Mucosa of gallbladder (tissue), 1 donor: Measurements from ENCODE around the gene IL17REL. TPM values are rescaled to one million over a fixed set of nuclear protein-coding genes. Genes with fewer than 3 reads are reported as not detected.
"Not testable (repeated sequence)": the region's sequence is repeated elsewhere in the genome, so short reads cannot be mapped to it uniquely, and the experiment has no call there.

Experiments used
- DNase-seq: peaks from one replicate; pipeline ENCODE4 v3.0.0-alpha.2; 2020; ENCODE audit warnings: low spot score
- total RNA-seq: library from RNA; stranded (reverse); gene quantifications from one replicate; pipeline ENCODE4 v1.2.1, GENCODE V29; 2021
- donor health status: DM: no; HTN: no; CAD: no.

IL17REL gene
- total RNA-seq, 1 donor from 2014 or later = 0.06 TPM

DNA sequence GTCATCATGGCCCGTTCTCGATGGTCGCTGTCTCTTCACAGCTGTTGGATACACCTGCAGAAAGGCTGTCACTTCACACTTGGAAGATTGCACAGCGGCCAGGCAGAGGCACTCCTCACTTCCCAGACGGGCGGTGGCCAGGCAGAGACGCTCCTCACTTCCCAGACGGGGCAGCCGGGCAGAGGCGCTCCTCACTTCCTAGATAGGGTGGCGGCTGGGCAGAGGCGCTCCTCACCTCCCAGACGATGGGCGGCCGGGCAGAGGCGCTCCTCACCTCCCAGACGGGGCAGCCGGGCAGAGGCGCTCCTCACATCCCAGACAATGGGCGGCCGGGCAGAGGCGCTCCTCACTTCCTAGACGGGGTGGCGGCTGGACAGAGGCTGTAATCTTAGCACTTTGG, 22.7 kb downstream of the IL17REL start:
- not testable (repeated sequence) for DNase-seq

DNA sequence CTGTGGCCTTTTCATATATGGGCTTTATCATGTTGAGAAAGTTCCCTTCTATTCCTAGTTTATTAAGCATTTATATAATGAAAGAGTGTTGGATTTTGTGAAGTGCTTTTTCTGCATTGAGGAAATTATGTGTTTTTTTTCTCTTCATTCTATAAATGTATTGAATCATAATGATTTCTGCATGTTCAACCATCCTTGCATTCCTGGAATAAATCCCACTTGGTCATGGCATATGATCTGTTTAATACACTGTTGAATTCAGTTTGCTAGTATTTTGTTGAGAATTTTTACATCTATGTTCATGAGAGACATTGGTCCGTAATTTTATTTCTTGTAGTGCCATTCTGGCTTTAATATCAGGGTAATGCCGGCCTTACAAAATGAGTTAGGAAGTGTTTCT, 26.2 kb downstream of the IL17REL start:
- DNase-seq = no peak

DNA sequence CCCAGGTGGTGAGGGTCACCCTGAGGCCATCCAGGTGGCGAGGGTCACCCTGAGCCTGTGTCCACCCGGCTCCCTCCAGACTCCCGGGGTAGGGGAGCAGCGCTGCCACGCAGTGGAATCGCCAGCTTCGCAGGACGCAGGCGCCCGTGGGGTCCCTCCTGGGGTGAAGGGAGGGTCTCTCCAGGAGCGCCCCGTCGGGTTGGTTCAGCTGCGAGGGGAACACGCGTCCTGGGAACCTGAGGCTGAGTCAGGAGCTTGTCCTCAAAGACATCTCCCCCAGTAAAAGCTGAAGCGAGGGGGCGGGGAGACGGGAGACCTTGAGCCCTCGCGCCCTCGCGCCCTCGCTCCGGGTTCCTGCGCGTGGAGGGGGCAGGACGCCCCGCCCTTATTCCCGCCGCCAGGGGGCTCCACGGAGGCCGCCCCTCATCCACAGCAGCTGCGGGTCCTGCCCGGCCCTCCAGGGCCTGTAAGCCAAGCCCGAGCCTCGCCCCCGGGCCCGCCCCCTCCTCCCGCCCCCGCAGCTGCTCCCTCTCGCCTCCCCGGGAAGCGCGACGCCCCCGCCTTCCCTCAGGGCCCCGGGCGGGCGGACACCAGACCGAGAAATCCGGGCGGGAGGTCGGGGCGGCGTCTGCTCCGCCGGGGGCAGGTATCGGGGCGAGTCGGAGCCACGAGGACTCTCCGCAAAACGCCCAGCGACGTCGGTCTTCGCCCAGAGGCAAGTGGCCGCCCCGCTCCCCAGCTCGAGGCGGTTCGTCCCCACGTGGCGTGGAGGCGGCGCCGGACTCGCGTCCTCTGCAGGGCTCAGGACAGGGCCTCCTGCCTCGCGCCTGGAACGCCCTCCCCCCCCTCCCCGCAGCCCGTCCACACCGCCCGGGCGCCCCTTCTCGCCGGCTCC, 29.2 kb downstream of the IL17REL start:
- DNase-seq = no peak

DNA sequence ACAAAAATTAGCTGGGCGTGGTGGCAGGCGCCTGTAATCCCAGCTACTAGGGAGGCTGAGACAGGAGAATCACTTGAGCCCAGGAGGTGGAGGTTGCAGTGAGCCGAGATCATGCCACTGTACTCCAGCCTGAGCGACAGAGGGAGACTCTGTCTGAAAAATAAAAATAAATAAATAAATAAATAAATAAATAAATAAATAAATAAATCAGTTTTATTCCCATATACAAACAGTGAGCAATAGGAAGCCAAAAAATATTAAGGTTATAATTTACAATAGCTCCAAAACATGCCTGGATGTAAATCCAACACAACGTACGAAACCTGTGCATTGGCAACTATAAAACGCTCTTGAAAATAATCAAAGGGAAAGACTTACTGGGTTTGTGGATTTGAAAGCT, 30.8 kb downstream of the IL17REL start:
- not testable (repeated sequence) for DNase-seq

DNA sequence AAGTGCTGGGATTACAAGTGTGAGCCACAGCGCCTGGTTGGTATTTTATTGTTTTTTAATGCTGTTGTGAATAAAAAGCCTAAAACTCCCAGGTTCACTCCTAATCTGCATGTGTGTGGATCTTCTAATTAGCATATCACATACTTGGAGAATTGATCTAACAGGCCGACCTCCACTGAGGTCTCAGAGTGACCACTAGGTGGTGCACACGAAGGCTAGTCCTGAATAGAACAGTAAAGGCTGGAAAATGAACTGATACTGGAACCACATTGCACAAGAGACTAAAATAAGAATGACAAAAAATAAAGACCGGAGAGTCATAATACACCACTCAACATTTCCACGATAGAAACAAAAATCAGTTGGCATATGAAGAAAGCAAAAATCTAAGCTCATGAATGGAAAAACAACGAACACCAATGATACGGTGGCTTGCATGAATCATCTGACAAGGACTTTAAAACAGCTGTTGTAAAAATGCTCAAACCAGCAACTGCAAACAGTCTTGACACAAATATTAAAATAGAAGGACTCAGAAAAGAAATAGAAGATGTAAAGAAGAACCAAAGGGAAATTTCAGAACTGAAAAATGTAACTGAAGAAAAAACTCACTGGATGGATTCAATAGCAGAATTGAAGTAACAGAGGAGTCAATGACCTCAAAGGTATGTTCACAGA, 32.8 kb downstream of the IL17REL start:
- DNase-seq = no peak

DNA sequence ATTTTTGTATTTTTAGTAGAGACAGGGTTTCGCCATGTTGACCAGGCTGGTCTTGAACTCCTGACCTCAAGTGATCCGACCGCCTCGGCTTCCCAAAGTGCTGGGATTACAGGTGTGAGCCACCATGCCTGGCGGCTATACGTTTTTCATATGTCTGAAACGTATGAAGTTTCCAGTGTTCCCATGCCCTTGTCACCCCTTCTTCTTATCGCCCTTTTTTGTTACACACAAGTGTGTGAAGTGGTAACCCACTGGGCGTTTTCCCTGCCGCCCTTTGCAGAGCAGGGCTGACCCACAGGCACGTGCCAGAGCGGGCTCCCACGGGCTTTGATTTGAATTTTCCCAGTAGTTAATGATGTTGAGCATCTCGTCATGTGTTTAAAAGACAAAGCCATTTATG, 35.0 kb downstream of the IL17REL start:
- DNase-seq = no peak

DNA sequence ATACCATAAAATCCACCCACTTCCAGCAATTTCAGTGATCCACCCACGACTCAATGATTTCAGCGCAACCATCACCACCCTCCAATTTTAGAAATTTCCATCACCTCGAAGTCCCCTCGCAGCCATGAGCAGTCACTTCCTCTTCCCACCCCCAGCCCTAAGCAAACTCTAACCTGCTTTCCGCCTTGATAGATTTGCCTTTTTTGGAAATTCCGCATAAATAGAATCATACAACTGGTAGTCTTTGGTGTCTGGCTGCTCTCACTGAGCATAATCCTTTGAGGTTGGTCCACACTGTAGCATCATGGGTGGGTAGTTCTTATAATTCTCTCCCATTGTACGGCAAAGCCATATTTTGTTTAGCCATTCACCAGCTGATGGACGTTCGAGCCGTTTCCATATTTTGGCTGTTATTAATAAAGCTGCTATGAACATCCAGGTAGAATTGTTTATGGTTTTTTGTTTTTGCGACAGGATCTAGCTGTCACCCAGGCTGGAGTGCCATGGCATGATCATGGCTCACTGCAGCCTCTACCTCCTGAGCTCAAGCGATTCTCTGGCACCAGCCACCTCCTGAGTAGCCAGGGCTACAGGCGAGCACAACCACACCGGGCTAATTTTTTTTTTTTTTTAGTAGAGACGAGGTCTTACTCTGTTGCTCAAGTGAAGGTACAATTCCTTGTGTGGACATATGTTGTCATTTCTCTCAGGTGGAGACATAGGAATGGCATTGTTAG, 36.0 kb downstream of the IL17REL start:
- DNase-seq = no peak

DNA sequence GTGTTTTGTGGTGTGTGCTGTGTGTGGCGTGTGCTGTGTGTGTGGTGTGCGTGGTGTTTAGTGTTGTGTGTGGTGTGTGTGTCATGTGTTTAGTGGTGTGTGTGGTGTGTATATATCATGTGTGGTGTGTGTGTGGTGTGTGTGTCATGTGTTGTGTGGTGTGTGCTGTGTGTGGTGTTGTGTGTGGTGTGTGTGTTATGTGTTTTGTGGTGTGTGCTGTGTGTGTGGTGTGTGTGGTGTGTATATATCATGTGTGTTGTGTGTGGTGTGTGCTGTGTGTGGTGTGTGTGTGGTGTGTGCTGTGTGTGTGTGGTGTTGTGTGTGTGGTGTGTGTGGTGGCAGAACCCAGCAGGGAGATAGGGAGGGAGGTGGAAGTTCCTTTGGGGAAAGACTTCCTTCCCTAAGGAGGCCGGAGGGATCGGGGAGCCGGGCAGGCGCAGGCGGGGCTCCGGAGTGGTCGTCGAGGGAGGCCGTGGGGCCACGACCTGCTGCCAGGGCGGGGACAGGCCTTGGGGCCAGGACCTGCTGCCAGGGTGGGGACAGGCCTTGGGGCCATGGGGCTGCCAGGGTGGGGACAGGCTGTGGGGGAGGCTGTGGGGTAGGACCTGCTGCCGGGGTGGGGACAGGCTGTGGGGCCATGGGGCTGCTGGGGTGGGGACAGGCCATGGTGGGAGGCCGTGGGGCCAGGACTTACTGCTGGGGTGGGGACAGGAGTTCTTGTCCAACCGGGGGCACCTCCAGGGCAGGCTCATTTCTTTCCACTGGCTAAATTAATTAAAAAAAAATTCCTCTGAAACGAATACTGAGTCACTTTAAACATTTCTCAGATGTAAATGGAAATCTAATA, 36.8 kb downstream of the IL17REL start:
- DNase-seq = no peak

DNA sequence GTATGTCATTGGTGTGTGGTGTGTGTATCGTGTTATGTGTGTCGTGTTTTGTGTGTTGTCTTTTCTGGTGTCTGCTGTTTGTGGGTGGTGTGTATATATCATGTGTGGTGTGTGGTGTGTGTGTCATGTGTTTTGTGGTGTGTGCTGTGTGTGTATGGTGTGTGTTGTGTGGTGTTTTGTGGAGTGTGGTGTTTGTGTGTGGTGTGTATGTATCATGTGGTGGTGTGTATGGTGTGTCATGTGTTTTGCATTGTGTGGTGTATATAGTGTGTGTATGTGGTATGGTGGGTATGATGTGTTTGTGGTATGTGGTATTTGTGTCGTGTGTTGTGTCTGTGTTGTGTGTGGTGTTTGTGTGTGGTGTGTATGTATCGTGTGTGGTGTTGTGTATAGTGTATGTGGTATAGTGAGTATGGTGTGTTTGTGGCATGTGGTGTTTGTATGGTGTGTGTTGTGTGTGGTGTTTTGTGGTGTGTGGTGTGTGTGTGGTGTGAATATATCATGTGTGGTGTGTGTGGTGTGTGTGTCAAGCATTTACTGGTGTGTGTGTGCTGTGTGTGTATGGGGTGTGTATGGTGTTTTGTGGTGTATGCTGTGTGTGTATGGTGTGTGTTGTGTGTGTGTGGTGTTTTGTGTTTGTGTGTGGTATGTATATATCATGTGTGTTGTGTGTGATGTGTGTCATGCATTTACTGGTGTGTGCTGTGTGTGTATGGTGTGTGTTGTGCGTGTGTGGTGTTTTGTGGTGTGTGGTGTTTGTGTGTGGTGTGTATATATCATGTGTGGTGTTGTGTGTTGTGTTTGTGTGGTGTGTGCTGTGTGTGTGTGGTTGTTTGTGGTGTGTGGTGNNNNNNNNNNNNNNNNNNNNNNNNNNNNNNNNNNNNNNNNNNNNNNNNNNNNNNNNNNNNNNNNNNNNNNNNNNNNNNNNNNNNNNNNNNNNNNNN, 39.3 kb downstream of the IL17REL start:
- DNase-seq = no peak

DNA sequence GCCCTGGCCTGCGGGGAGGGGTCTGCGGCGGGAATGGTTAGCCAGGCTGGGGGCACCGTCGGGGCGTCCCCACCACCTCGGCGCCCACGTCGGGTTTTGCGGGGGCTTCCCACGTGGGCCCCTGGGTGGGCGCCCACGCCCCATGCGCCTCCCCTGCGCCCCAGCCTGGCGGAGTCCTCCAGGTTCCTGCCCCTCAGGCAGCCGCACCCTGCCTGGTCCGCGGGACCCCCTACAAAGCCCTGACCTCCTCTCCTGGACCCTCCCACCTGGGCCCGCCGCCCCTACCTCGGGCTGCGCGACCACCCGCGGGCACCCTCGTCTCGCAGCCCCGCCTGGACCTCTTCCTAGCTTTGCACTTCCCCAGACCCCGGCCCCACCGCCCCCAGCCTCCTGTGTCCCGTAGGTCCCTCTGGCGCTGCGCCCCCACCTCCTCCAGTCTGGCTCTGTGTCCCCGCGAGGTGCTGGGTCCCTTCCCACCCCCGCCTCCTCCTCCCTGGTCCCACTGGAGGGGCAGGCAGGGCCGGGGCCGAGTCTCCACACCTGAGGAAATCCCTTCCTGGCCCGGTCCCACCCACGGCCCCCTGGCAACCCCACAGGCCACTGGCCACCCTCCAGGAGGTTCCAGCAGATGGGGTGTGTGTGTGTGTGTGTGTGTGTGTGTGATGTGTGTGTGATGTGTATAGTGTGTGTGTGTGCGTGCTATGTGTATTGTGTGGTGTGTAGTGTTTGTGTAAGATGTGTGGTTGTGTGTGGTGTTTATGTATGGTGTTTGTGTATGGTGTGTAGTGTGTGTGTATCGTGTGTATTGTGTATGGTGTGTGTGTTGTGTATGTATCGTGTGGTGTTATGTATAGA, 40.2 kb downstream of the IL17REL start:
- no peak for DNase-seq

DNA sequence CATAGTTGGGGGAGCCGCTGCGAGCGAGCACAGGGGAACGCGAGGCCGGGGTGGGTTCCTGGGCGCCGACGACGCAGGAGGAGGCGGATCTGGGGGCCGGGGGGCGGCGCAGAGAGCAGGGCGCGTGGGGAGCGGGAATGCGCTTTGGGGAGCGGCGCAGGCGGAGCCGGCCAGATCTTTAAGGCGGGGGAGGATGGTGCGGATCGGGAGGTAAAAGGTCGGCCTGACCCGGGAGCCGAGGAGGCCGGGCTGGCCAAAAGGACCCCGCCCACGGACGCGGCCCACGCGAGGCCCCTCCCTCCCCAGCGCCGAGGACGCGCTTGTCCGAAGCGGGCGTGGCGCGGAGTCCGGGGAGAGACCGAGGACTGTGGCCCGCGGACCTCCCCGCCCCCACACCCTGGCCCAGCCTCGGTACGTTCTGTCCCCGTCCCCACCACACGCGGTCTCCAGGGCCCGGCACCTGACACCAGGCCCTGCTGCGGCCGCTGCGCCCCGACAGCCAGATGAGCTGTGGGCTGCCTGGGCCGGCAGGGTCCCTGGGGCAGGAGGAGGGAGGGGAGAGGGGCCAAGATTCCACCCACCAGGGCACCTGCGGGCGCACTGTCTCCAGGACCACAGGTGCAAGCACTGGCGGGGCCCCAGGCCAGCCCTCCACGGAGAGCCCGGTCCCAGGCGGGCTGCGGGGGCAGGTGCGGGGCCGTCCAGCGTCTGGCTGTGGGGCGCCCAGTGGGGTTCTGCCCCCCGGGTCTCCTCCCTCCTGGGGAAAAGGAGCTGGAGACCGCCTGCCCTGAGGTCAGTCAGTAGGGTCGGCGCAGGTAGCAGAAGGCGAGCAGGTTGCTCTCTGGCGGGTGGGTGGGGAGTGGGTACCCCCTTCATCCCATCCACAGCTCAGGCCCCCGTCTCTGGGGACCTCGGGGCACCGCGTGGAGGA, 41.1 kb downstream of the IL17REL start:
- peak; percentile 77 for DNase-seq

DNA sequence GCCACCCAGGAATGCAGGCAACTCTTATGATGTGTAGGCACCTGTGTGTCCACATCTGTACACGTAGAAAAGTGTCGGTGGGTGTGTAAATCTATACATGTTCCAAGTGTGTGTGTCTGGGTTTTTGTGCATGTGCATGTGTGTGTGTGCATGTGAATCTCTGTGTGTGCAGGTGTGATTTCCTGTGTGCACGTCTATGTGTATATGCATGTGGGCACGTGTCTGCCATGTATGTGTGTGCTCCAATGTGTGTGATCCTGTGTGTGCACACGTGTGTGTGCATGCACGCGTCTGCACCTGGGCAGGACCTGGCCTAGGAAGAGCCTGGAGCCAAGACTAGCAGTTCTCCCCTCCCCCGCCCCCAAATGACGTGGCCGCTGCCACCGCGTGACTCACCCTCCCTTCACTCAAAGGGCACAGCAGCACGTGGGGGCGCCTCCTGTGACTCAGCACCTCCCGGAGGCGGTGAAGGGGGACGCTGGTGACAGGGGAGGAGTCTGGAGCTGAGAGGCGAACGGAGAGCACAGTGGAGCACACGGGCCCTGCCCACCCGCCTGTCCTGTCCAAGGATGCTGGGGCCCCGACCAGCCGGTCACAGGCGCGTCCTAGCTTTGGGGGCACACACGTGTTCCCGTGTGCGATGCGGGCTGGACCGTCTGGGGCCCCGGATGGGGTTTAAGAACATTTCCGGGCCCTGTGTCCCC, 41.9 kb downstream of the IL17REL start:
- peak; percentile 94 for DNase-seq

DNA sequence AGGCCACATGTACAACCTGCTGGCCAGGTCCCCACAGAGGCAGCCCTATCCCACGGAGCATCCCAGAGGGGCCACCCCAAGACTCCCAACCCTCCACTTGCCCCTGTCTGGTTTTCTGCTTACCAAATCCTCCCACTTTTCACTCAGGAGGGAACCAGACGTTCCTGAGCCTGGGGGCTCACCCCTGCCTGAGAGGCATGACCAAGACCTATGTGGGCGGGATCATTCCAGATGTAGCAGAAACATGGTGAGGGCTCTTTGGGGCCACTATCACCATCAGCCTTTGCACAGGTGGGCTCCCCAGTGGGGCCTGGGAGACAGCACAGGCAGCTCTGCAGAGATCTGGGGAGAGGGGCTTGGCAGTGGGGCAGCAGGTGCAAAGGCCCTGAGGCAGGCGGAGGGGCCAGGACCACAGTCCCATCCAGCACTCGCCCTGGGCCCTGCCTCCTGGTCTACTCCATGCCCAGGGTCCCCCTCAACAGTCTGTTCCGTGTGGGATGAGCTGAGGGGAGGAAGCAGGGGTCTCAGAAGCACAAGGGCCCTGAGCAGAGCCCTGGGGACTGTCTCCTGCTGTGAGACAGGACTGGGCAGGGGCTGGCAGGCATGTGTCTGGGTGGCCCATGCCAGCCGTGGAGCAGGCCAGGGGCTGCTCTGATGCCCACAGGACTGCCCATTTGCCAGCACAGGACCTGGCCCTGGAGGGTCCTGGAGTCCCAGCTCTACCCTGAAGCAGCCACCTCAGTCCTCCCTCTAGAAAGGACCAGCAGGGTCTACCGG, 42.6 kb downstream of the IL17REL start:
- DNase-seq = no peak

DNA sequence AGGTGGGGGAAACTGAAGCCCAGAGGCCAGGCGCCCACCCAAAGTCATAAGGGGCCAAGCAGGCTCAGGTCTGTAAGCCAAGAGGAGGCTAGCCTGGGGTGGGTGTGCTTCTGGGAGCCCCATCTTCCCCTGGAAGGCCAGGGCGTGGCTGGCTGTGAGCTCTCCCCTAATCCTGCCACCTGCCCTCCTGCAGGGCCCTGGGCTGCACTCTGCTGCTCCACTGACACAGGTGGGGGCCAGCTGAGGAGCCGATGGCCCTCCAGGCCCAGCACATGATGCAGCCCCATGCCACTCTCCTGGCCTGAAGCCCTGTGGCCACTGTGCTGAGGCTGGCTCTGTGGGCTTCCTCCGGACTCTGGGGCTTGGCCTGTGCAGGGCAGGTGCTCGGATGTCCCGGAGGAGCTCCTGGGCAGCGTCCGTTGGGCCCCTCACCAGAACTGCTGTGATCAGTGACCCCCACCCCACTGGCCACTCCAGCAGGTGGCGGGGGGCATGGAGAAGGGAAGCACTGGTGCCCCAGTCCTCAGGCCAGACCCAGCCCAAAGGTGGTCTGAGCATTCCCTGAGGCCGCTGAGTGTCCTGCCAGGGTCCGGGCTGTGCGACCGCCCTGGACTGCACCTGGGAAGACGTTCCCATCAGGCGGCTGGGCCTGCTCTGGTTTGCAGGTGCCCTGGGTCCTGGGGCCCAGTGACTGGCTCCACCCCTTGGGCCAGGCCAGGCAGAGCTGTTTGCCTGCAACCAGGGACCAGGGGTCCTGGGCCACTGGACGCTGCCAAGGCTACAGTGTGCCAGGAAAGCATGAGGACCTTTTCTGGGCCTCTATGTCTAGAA, 43.5 kb downstream of the IL17REL start:
- DNase-seq = no peak

DNA sequence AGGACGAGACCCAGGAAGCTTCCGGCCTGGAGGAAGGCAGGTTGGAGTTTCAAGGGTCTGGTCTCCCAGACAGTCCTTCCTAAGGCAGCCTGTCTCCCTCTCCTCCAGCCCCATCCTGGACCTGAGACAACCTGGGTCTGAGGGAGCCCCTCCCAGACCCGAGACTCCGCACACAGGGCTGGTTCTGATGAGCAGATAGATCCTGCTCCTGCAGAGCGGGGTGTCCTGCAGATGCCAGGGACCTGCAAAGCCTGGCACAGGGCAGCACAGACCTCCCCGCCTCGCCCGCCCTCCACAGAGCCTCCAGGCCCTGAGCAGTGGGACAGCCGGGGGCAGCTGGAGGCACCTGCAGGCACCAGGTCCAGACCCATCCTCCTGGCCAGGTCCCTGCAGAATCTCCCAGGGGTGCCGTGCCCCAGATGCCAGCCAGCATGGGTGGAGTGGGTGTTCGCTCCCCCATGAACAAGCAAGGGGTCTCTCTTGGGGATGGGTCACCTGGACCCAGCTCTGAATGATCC, 44.2 kb downstream of the IL17REL start:
- DNase-seq = peak; percentile 11
